Stimulated activated CD8-positive, alpha-beta memory T cell treated with anti-CD3 and anti-CD28 coated beads, Interleukin-12 subunit alpha, Interleukin-12 subunit beta, amount 100 ng/mL, for 24 hours (primary cell): ENCODE measurements around the gene FNDC5.

Source experiments
- DNase-seq: peaks from one replicate; pipeline ENCODE4 v3.0.0-alpha.2; 2020; ENCODE audit errors: extremely low read depth

The FNDC5 gene

GRCh38 chr1:32813941-32814739 lies 56.6 kb downstream of the FNDC5 start:
- DNase-seq, result no peak
